OCI-M2 (cell line): ENCODE measurements around the gene PARP4.
"Not testable (repeated sequence)": the region's sequence is repeated elsewhere in the genome, so short reads cannot be mapped to it uniquely, and the experiment has no call there.

ENCODE experiments used
- DNase-seq: peaks from one replicate; lab custom pipeline; 2025; ENCODE audit not compliant: unreplicated experiment; lab: John Stamatoyannopoulos, UW

The PARP4 gene

GRCh38 chr13:24380227-24380626 lies 132.4 kb downstream of the PARP4 start:
- not testable (repeated sequence) for DNase-seq

GRCh38 chr13:24371273-24371672 lies 141.3 kb downstream of the PARP4 start:
- DNase-seq: not testable (repeated sequence)
